GM12891 (cell line): ENCODE results near the gene BBS10. TPM values are rescaled to one million over a fixed set of nuclear protein-coding genes. Genes with fewer than 3 reads are reported as not detected.
A peak's percentile ranks its signal among the peaks of the same experiment; 100 is the strongest.
"Not testable (repeated sequence)": the region's sequence is repeated elsewhere in the genome, so short reads cannot be mapped to it uniquely, and the experiment has no call there.

Experiments
- DNase-seq: peaks from one replicate; pipeline ENCODE4 v3.0.0; 2011; ENCODE audit warnings: low spot score; ENCODE audit not compliant: insufficient read length
- FAIRE-seq: peaks from 2 replicates; lab custom pipeline; 2011; peaks lifted over from hg19 to GRCh38; lab: Jason Lieb, UNC
- PAX5 ChIP-seq: IDR thresholded peaks from 2 replicates; pipeline ENCODE4 v1.6.1; 2011; ENCODE audit warnings: low read length, moderate library complexity, mild to moderate bottlenecking; ENCODE audit not compliant: insufficient read depth, severe bottlenecking
- POLR2A ChIP-seq: IDR thresholded peaks from 2 replicates; pipeline ENCODE4 v1.6.1; 2011; ENCODE audit warnings: low read depth, low read length, control low read depth
- POLR2AphosphoS5 ChIP-seq: IDR thresholded peaks from 2 replicates; pipeline ENCODE4 v1.6.1; 2011; ENCODE audit warnings: low read depth, low read length, control low read depth
- POU2F2 ChIP-seq: IDR thresholded peaks from 2 replicates; pipeline ENCODE4 v1.6.1; 2011; ENCODE audit warnings: low read depth, mild to moderate bottlenecking, control low read depth, low read length, moderate library complexity
- SPI1 ChIP-seq: IDR thresholded peaks from 2 replicates; pipeline ENCODE4 v1.6.1; 2011; ENCODE audit warnings: low read depth, low read length, control low read depth
- TAF1 ChIP-seq: IDR thresholded peaks from 2 replicates; pipeline ENCODE4 v1.6.1; 2011; ENCODE audit warnings: low read depth, low read length, control low read depth
- polyA plus RNA-seq: library from polyadenylated mRNA; unstranded; fragments of >200 nt; gene quantifications from one replicate; pipeline ENCODE4 v1.2.1, GENCODE V29; 2012; ENCODE audit warnings: low read depth, missing spikeins, inconsistent platforms; ENCODE audit not compliant: missing spikeins

Gene BBS10
- polyA plus RNA-seq: 2.0 TPM

DNA sequence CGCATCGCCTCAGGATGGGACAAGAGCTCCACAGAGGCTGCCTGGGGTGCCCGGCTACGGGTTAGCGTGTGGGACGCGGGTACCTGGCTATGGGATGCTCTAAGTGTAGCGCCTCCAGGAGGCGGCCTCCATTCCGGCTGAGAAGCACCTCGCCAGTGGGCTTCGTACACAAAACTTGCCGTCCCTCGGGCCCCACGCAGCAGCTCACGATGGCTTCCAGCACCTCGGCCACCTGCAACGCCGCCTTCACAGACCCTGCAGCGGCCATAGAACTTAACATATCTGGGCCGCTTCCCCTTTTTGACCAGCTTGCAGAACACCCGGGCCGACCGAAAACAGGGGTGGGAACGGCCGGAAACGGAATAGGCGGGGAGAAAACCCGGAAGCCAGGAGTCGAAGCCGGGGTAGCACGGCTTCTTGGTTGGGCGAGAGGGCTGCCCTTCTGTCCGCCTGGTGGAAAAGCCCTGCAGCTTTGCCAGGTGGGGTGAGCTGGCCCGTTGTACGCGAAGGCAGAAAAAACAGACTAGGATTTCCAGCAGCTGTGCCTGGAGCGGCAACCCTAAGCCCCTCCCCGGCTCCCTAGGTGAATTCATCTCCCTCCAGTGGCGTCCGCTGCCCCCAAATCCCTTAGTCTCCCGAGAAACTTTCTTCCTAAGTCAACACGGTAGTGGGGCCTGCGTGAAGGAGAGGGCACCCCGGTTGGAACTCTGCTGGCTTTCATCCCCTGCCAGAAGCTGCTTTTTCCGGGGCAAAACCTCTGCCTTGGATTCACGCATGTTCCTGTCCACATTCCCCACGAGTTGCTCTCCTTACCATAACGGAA is at the start of gene BBS10:
Gene BBS10 (minus strand): TSS at position 337 of the 823 bp plus-strand sequence. CDS start 57 bp downstream, at position 280.
- peak; percentile 51; the same call in 1 of the 2 replicates for TF ChIP-seq POU2F2
- TF ChIP-seq POLR2A: peak; percentile 92
- peak; percentile 73; the same call in 1 of the 2 replicates for TF ChIP-seq POLR2AphosphoS5
- TF ChIP-seq SPI1: peak; percentile 96
- TF ChIP-seq TAF1: peak; percentile 86
- no peak for TF ChIP-seq PAX5
- DNase-seq (peak; percentile 62), FAIRE-seq (peak; percentile 78)

DNA sequence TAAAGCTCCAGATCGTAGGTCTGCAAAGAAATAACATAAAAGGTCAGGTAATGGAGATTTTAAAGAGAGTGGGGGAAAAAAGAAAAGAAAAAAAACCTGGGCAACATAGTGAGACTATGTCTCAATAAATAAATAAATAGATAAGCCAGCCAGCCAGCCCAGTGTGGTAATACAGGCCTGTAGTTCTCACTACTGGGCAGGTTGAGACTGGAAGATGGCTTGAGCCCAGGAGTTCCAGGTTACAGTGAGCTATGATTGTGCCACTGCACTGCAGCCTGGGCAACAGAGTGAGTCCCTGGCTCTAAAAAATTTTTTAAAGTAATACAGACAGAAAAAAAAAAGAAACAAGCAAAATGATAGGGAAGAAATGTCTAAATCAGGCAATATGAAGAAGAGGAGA is 43.2 kb upstream of the BBS10 start:
- DNase-seq (no peak), FAIRE-seq (no peak)
- no peak for TF ChIP-seq POLR2A
- no peak for TF ChIP-seq PAX5
- no peak for TF ChIP-seq SPI1
- TF ChIP-seq POU2F2: no peak
- no peak for TF ChIP-seq TAF1
- no peak for TF ChIP-seq POLR2AphosphoS5

DNA sequence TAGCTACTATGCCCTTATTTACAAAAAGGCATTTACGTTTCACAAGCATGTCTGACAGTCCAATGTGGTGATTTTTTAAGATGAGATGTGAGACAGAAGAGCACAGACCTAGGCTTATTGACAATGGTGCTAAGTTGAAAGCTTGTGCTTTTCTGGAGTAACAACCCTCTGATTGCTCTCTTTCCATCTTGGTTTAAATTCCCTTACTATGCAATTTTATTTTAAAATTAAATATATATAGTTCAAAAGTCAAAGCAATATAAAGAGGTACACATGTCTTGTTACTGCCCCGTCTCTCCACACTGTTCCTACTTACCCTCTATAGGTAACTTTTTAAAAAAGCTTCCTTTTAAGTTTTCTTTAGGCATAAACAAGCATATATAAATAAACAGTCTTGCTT is 39.4 kb upstream of the BBS10 start:
- FAIRE-seq (no peak), DNase-seq (no peak)
- TF ChIP-seq POU2F2: no peak
- no peak for TF ChIP-seq TAF1
- no peak for TF ChIP-seq PAX5
- no peak for TF ChIP-seq SPI1
- TF ChIP-seq POLR2AphosphoS5: no peak
- TF ChIP-seq POLR2A: no peak

DNA sequence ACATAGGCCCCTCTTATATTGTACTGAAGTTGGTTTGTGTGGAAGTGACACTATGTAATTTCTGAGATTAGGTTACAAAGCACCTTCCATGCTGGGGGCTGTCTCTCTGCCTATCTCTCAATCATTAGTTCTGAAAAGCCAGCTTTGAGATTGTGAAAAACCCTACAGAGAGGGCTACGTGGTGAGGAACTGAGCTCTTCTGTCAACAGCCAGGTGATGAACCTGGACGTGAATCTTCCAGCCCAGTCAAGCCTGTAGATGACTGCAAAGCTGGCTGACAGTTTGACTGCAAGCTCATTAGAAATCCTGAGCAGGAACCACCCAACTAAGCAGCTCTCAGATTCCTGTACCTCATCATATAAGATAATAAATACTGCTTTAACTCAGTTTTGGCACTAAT is 36.3 kb upstream of the BBS10 start:
- no peak for TF ChIP-seq POLR2AphosphoS5
- no peak for TF ChIP-seq PAX5
- no peak for TF ChIP-seq POU2F2
- no peak for TF ChIP-seq POLR2A
- TF ChIP-seq SPI1: no peak
- no peak for TF ChIP-seq TAF1
- no peak for FAIRE-seq

DNA sequence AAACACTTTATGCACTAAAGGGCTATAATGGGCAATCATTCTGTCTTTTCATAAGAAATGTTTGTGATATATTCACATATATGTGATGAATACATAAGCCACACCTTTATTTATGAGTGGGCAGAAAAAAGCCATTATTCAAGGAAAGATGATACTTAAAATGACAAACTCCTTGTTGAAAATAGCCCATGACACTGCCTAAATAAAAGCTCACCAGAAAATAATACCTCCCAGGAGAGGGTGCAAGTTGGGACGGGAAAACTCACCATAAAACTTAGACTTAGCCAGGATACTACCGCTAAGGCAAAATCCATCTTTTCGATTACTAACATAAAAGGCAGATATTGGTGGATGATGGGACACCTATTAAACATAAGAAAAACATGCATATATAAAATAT is 35.8 kb upstream of the BBS10 start:
- TF ChIP-seq POLR2AphosphoS5 (no peak), SPI1 (no peak), POU2F2 (no peak), TAF1 (no peak), PAX5 (no peak), POLR2A (no peak)
- no peak for DNase-seq
- FAIRE-seq: no peak

More for the DNA sequence above, 36.3 kb upstream of the BBS10 start:
- DNase-seq: no peak

DNA sequence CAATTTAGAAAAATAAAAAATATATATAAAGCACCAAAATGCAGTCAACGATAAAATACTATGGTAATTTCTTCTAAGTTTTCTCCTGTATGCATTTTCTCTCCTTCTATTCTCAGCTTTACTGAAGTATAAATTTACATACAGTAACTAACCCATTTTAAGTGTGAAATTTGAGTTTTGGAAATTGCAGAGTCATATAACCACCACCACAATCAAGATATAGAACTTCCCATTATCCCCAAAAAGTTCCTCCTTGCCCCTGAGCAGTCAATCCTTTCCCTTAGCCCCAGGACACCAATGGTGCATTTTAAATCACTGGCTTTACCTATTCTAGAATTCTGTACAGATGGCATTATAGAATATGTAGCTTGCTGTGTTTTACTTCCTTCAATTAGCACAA is 31.0 kb upstream of the BBS10 start:
- FAIRE-seq: no peak
- TF ChIP-seq POLR2AphosphoS5 (no peak), SPI1 (no peak), TAF1 (no peak), POLR2A (no peak), POU2F2 (no peak), PAX5 (no peak)
- no peak for DNase-seq

DNA sequence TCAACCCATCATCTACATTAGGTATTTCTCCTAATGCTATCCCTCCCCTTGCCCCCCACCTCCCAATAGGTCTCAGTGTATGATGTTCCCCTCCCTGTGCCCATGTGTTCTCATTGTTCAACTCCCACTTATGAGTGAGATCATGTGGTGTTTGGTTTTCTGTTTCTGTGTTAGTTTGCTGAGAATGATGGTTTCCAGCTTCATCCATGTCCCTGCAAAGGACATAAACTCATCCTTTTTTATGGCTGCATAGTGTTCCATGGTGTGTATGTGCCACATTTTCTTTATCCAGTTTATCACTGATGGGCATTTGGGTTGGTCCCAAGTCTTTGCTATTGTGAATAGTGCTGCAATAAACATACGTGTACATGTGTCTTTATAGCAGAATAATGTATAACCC is 28.7 kb upstream of the BBS10 start:
- not testable (repeated sequence) for FAIRE-seq

DNA sequence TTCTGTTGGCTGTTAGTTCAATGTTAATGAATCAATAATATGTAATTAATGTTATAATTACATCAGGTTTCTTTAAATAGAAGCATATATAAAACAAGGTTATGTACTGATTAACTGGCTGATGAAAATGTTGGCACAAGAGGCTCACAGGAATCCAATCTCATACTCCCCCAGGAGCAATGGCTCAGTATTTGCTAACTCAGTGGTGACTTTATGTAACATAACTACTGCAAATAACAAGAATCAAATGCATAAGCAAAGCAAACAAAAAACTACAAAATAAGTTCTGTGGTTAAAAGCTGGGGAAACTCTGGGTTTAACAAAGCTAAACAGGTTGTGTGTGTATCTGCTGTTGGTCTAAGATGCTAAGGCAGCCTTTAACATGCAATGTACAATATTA is 27.7 kb upstream of the BBS10 start:
- no peak for DNase-seq
- TF ChIP-seq TAF1 (no peak), PAX5 (no peak), POLR2A (no peak), SPI1 (no peak)
- FAIRE-seq: no peak

More for the DNA sequence above, 28.7 kb upstream of the BBS10 start:
- DNase-seq: not testable (repeated sequence)

DNA sequence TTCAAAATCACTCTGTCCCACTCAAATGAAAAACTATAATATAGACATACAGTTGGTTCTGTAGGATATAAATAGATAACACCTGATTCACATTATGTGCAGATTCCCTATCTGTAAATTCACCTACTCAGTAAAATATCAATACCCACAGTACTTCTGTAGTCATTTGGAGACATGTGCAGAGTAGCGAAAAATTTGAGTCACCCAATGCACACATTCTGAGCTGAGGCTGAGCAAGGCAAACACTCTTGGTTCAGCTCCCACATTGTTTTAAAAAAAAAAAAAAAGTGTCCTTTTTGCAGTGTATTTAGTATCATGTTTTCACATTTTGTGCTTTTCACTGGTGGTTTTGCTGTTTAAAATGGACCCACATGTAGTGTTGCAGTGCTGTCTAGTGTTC is 27.3 kb upstream of the BBS10 start:
- FAIRE-seq: no peak
- TF ChIP-seq PAX5: no peak
- no peak for DNase-seq
